Stomach smooth muscle (tissue), 2 donors: ENCODE data around the gene PPIP5K2.

Experiments
- H3K27ac ChIP-seq: one replicate; pipeline ENCODE4 v1.7.0; 2013; ENCODE audit warnings: mild to moderate bottlenecking, low read length, inconsistent platforms
- H3K27me3 ChIP-seq, 2 donors: one replicate each; pipeline ENCODE4 v1.7.0; 2013; ENCODE audit warnings: low read length in 2 of 2; ENCODE audit not compliant: insufficient read depth in 2 of 2, control insufficient read depth in 1 of 2
- H3K36me3 ChIP-seq, 2 donors: one replicate each; pipeline ENCODE4 v1.7.0; 2013; ENCODE audit warnings: low read length in 2 of 2; ENCODE audit not compliant: control insufficient read depth in 2 of 2, insufficient read depth in 2 of 2
- H3K4me1 ChIP-seq: one replicate; pipeline ENCODE4 v1.7.0; 2013; ENCODE audit warnings: low read length; ENCODE audit not compliant: control insufficient read depth, insufficient read depth
- H3K4me3 ChIP-seq, 2 donors: one replicate each; pipeline ENCODE4 v1.7.0; 2013; ENCODE audit warnings: low read length in 2 of 2
- H3K9ac ChIP-seq, 2 donors: one replicate each; pipeline ENCODE4 v1.7.0; 2013; ENCODE audit warnings: low read length in 2 of 2, mild to moderate bottlenecking in 1 of 2
- H3K9me3 ChIP-seq, 2 donors: one replicate each; pipeline ENCODE4 v1.7.0; 2013; ENCODE audit warnings: low read length in 2 of 2; ENCODE audit not compliant: control insufficient read depth in 2 of 2
- donor health status: healthy.
- donor health status: Pancreatic carcinoma.

PPIP5K2 gene

GRCh38 chr5:103237778-103238177 lies 117.7 kb downstream of the PPIP5K2 start:
- H3K36me3 ChIP-seq: no peaks in the 10 kb centered on the region
- H3K4me3 ChIP-seq: no peak overlapping the region
- H3K4me1 ChIP-seq: no peaks in the 10 kb centered on the region
- no peak overlapping the region for H3K9ac ChIP-seq
- no peaks in the 10 kb centered on the region for H3K9me3 ChIP-seq
- no peaks in the 10 kb centered on the region for H3K27me3 ChIP-seq
- H3K27ac ChIP-seq: no peak overlapping the region

DNA sequence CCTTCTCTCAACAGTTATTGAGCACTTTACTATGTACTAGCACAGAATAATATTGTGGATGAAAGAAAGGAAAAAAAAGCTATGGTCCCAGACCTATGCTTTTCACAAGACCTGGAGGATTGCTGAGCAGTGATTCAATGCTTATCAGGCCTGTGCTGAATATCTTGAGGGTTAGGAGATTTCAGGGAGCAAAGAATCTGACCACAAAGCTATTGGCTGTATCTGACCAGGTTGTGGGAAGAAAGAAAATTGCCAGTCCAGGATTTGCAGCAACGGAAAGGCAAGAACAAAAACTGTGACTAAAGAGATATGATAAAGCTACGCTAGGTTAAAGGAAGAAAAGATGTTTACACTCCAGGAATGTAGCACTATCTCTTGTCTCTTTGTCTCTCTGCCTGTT lies 123.6 kb downstream of the PPIP5K2 start:
- Histone ChIP-seq H3K9ac (no peak overlapping the region), H3K36me3 (no peaks in the 10 kb centered on the region), H3K27ac (no peak overlapping the region), H3K4me3 (no peak overlapping the region), H3K4me1 (no peaks in the 10 kb centered on the region), H3K9me3 (no peaks in the 10 kb centered on the region), H3K27me3 (no peaks in the 10 kb centered on the region)

- no peak overlapping the region for H3K9ac ChIP-seq
- no peaks in the 10 kb centered on the region for H3K27me3 ChIP-seq
- H3K4me1 ChIP-seq: no peaks in the 10 kb centered on the region
- H3K36me3 ChIP-seq: no peaks in the 10 kb centered on the region
- no peak overlapping the region for H3K27ac ChIP-seq
- no peaks in the 10 kb centered on the region for H3K9me3 ChIP-seq
- H3K4me3 ChIP-seq: no peak overlapping the region
Measured at GRCh38 chr5:103244398-103244797, 124.3 kb downstream of the PPIP5K2 start.

DNA sequence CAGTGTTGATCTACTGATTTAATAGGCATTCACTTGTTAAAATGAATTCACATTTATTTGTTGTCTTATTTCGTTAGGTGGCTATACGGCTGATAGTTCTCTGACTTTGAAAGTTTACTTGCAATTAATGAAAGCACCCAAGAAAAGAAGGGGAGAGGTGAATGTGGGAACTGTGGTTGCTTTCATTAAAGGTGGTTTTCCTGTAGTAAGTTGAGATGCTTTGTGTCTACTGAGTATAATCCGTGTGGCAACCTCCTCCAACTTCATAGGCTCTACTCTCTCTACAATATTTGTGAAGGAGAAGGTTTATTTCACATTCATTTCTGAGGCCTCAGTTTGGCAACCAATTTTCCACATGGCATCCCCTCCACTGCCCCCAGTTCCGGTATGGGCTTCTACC lies 125.7 kb downstream of the PPIP5K2 start:
- H3K4me1 ChIP-seq: no peaks in the 10 kb centered on the region

GRCh38 chr5:103247118-103247517 lies 127.0 kb downstream of the PPIP5K2 start:
- H3K36me3 ChIP-seq: no peaks in the 10 kb centered on the region
- H3K27ac ChIP-seq: no peak overlapping the region
- H3K27me3 ChIP-seq: no peaks in the 10 kb centered on the region
- no peak overlapping the region for H3K9ac ChIP-seq
- H3K4me3 ChIP-seq: no peak overlapping the region
- H3K9me3 ChIP-seq: no peaks in the 10 kb centered on the region
- H3K4me1 ChIP-seq: no peaks in the 10 kb centered on the region

More for the DNA sequence above, 125.7 kb downstream of the PPIP5K2 start:
- no peak overlapping the region for H3K4me3 ChIP-seq
- H3K9me3 ChIP-seq: no peaks in the 10 kb centered on the region
- H3K36me3 ChIP-seq: no peaks in the 10 kb centered on the region
- no peaks in the 10 kb centered on the region for H3K27me3 ChIP-seq
- H3K9ac ChIP-seq: no peak overlapping the region
- H3K27ac ChIP-seq: no peak overlapping the region

- Histone ChIP-seq H3K9ac (no peak overlapping the region), H3K27ac (no peak overlapping the region), H3K4me3 (no peak overlapping the region), H3K36me3 (no peaks in the 10 kb centered on the region), H3K9me3 (no peaks in the 10 kb centered on the region), H3K27me3 (no peaks in the 10 kb centered on the region), H3K4me1 (no peaks in the 10 kb centered on the region)
Measured at GRCh38 chr5:103249068-103249467, 129.0 kb downstream of the PPIP5K2 start.

DNA sequence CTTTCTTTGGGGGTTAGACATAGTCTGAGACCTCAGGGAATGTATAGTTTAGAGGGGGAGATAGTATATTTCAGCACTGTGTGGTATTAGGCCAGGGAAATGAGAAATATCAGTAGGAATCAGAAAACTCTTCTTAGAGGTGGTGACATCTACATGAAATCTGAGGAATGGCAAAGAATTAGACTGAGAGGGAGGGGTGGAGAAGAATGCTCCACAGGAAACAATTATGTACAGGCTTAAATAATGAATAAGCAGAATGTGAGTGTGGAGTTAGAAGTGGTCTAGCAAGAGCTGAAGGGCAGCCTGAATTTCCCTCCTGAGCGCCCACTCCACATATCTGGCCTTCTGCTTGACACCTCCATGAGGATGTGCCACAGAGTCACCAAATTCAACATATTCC lies 134.8 kb downstream of the PPIP5K2 start:
- Histone ChIP-seq H3K4me3 (no peak overlapping the region), H3K27me3 (no peaks in the 10 kb centered on the region), H3K9me3 (no peaks in the 10 kb centered on the region), H3K9ac (no peak overlapping the region), H3K36me3 (no peaks in the 10 kb centered on the region), H3K27ac (no peak overlapping the region), H3K4me1 (no peaks in the 10 kb centered on the region)

- H3K4me1 ChIP-seq: no peaks in the 10 kb centered on the region
- no peaks in the 10 kb centered on the region for H3K9me3 ChIP-seq
- H3K36me3 ChIP-seq: no peaks in the 10 kb centered on the region
- H3K27ac ChIP-seq: no peak overlapping the region
- no peak overlapping the region for H3K9ac ChIP-seq
- H3K4me3 ChIP-seq: no peak overlapping the region
- no peaks in the 10 kb centered on the region for H3K27me3 ChIP-seq
Measured at GRCh38 chr5:103255691-103256090, 135.6 kb downstream of the PPIP5K2 start.

- no peaks in the 10 kb centered on the region for H3K4me1 ChIP-seq
- no peak overlapping the region for H3K9ac ChIP-seq
- no peak overlapping the region for H3K4me3 ChIP-seq
- no peaks in the 10 kb centered on the region for H3K27me3 ChIP-seq
- no peaks in the 10 kb centered on the region for H3K36me3 ChIP-seq
- H3K27ac ChIP-seq: no peak overlapping the region
- H3K9me3 ChIP-seq: no peaks in the 10 kb centered on the region
Measured at GRCh38 chr5:103256178-103256577, 136.1 kb downstream of the PPIP5K2 start.

GRCh38 chr5:103258368-103258956 lies 138.4 kb downstream of the PPIP5K2 start, which contains the start of gene MACIR:
TSS of gene MACIR (plus strand) at chr5:103258763. CDS start at chr5:103275920, 17,157 bp downstream.
- no peaks in the 10 kb centered on the region for H3K9me3 ChIP-seq
- no peaks in the 10 kb centered on the region for H3K27me3 ChIP-seq
- no peaks in the 10 kb centered on the region for H3K36me3 ChIP-seq
- H3K4me1 ChIP-seq: no peaks in the 10 kb centered on the region
- peak within 1 kb of the TSS; percentile 43 to 66 for H3K9ac ChIP-seq
- H3K27ac ChIP-seq: no peak within 1 kb of the TSS
- H3K4me3 ChIP-seq: peak within 1 kb of the TSS; percentile 85 to 88

DNA sequence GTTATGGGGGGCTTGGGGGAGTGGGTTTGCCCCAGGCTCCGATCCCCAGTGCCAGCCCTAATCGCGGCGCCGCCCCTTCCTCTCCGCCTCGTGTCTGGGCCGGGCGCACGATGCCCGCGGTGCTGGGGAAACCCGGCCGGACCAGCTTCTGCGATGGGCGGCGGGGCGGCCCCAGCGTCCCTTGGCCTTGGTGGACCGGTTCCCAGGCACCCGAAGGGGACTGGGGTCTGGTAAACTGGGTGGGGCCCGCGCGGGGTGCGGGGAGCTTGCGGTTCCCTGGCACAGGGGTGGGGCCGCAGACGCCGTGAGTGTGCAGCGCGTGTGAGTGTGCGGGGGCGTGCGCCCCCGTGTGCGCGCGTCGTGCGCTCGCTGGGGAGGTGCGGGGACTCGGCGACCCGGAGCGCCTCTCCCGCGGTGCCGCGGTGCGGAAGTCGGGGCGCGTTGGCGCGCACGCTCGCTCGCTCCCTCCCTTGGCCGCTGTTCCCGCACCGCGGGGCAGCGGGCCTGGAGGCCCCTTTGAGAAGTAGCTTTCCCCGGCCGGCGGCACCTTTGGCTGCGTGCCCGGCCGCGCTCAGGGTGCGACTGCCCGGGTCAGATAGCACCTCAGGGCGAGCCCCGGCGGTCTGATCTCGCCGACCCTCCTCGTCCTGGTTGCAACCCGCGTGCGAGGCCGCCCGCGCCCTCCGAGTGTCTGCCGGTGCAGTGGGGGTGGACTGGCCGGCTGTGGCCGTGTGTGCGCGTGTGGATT lies 139.0 kb downstream of the PPIP5K2 start:
- H3K27me3 ChIP-seq: no peaks in the 10 kb centered on the region
- H3K36me3 ChIP-seq: no peaks in the 10 kb centered on the region
- H3K9ac ChIP-seq: peak overlapping the region; percentile 43 to 66
- H3K4me1 ChIP-seq: no peaks in the 10 kb centered on the region
- H3K4me3 ChIP-seq: peak overlapping the region; percentile 85 to 88
- no peak overlapping the region for H3K27ac ChIP-seq
- no peaks in the 10 kb centered on the region for H3K9me3 ChIP-seq
